H9 (cell line): ENCODE measurements around the gene SLC9A4. TPM values are rescaled to one million over a fixed set of nuclear protein-coding genes. Genes with fewer than 3 reads are reported as not detected.

Experiments
- DNase-seq: peaks from one replicate; pipeline ENCODE4 v3.0.0-alpha.2; 2017
- H2AFZ ChIP-seq: one replicate; pipeline ENCODE4 v1.6.1; 2013; ENCODE audit warnings: mild to moderate bottlenecking, low read length, control low read depth, moderate library complexity
- H2AK5ac ChIP-seq: 2 replicates; pipeline ENCODE4 v1.6.1; 2013; ENCODE audit warnings: low read length, control low read depth, mixed read lengths; ENCODE audit not compliant: insufficient read length
- H2BK120ac ChIP-seq: one replicate; pipeline ENCODE4 v1.6.1; 2013; ENCODE audit warnings: low read depth, mild to moderate bottlenecking, low read length, control low read depth, inconsistent platforms; ENCODE audit not compliant: poor library complexity, severe bottlenecking
- H2BK12ac ChIP-seq: 2 replicates; pipeline ENCODE4 v1.6.1; 2013; ENCODE audit warnings: low read length, control low read depth, mixed read lengths, low read depth; ENCODE audit not compliant: insufficient read length
- H2BK15ac ChIP-seq: 2 replicates; pipeline ENCODE4 v1.6.1; 2013; ENCODE audit warnings: low read depth, low read length, control low read depth
- H2BK20ac ChIP-seq: one replicate; pipeline ENCODE4 v1.6.1; 2013; ENCODE audit warnings: low read depth, mild to moderate bottlenecking, low read length, control low read depth, inconsistent platforms; ENCODE audit not compliant: poor library complexity, severe bottlenecking
- H2BK5ac ChIP-seq: 2 replicates; pipeline ENCODE4 v1.6.1; 2013; ENCODE audit warnings: low read length, control low read depth, mixed read lengths; ENCODE audit not compliant: insufficient read length
- H3K14ac ChIP-seq: 2 replicates; pipeline ENCODE4 v1.6.1; 2013; ENCODE audit warnings: low read length, control low read depth; ENCODE audit not compliant: insufficient read depth
- H3K18ac ChIP-seq: 2 replicates; pipeline ENCODE4 v1.6.1; 2013; ENCODE audit warnings: low read depth, mild to moderate bottlenecking, mixed read lengths, low read length, control low read depth; ENCODE audit not compliant: insufficient read length
- H3K23ac ChIP-seq: 2 replicates; pipeline ENCODE4 v1.6.1; 2013; ENCODE audit warnings: low read length, control low read depth, mixed read lengths, low read depth; ENCODE audit not compliant: insufficient read length
- H3K23me2 ChIP-seq: 2 replicates; pipeline ENCODE4 v1.6.1; 2013; ENCODE audit warnings: low read depth, mild to moderate bottlenecking, mixed read lengths, low read length, control low read depth; ENCODE audit not compliant: insufficient read length, poor library complexity, severe bottlenecking
- H3K27ac ChIP-seq: 2 replicates; pipeline ENCODE4 v1.5.1; 2013; ENCODE audit warnings: low read length, control low read depth, mixed read lengths, low read depth; ENCODE audit not compliant: insufficient read length
- H3K27me3 ChIP-seq: 2 replicates; pipeline ENCODE4 v1.6.1; 2013; ENCODE audit warnings: low read length, control low read depth, inconsistent platforms; ENCODE audit not compliant: insufficient read depth
- H3K4ac ChIP-seq: 2 replicates; pipeline ENCODE4 v1.6.1; 2013; ENCODE audit warnings: low read depth, mild to moderate bottlenecking, control low read depth, inconsistent platforms, low read length, moderate library complexity
- H3K4me1 ChIP-seq: 2 replicates; pipeline ENCODE4 v1.6.1; 2013; ENCODE audit warnings: low read length, control low read depth, inconsistent platforms; ENCODE audit not compliant: insufficient read depth
- H3K4me2 ChIP-seq: 2 replicates; pipeline ENCODE4 v1.6.1; 2013; ENCODE audit warnings: low read length, control low read depth, mixed read lengths; ENCODE audit not compliant: insufficient read length, insufficient read depth
- H3K56ac ChIP-seq: 2 replicates; pipeline ENCODE4 v1.6.1; 2013; ENCODE audit warnings: low read depth, mild to moderate bottlenecking, mixed read lengths, low read length, control low read depth; ENCODE audit not compliant: insufficient read length
- H3K79me1 ChIP-seq: 2 replicates; pipeline ENCODE4 v1.6.1; 2013; ENCODE audit warnings: low read depth, mild to moderate bottlenecking, moderate library complexity, low read length, control low read depth, inconsistent platforms; ENCODE audit not compliant: insufficient read depth, poor library complexity, severe bottlenecking
- H3K79me2 ChIP-seq: 2 replicates; pipeline ENCODE4 v1.6.1; 2013; ENCODE audit warnings: low read length, control low read depth, inconsistent platforms; ENCODE audit not compliant: insufficient read depth
- H3K9ac ChIP-seq: 2 replicates; pipeline ENCODE4 v1.6.1; 2013; ENCODE audit warnings: low read length, control low read depth, mixed read lengths; ENCODE audit not compliant: insufficient read length; ENCODE audit errors: extremely low read depth
- H3K9me3 ChIP-seq: one replicate; pipeline ENCODE4 v1.6.1; 2013; ENCODE audit warnings: low read depth, low read length, inconsistent platforms; ENCODE audit not compliant: control insufficient read depth
- H3T11ph ChIP-seq: one replicate; pipeline ENCODE4 v1.6.1; 2013; ENCODE audit warnings: mild to moderate bottlenecking, low read length, control low read depth, inconsistent platforms
- H4K20me1 ChIP-seq: one replicate; pipeline ENCODE4 v1.6.1; 2013; ENCODE audit not compliant: control insufficient read depth, insufficient read length, insufficient read depth
- H4K5ac ChIP-seq: 2 replicates; pipeline ENCODE4 v1.6.1; 2013; ENCODE audit warnings: low read depth, mild to moderate bottlenecking, mixed read lengths, low read length, control low read depth; ENCODE audit not compliant: insufficient read length
- H4K8ac ChIP-seq: replicated peaks from 2 replicates; pipeline ENCODE4 v1.6.1; 2013; ENCODE audit warnings: low read length, control low read depth, mixed read lengths, low read depth; ENCODE audit not compliant: insufficient read length
- H4K91ac ChIP-seq: 2 replicates; pipeline ENCODE4 v1.6.1; 2013; ENCODE audit warnings: low read depth, mild to moderate bottlenecking, moderate library complexity, mixed read lengths, low read length, control low read depth; ENCODE audit not compliant: insufficient read length
- H3K27ac Mint-ChIP-seq, 3 experiments: 2 replicates in 2 of 3; 3 replicates in 1 of 3; pipeline ENCODE4 v1.8.0; 2020 to 2021; ENCODE audit warnings: mixed read lengths in 3 of 3, mild to moderate bottlenecking in 1 of 3, moderate library complexity in 1 of 3
- H3K27me3 Mint-ChIP-seq: 2 replicates; pipeline ENCODE4 v1.8.0; 2021; ENCODE audit warnings: low read depth, mild to moderate bottlenecking, moderate library complexity, mixed read lengths
- H3K36me3 Mint-ChIP-seq, 3 experiments: 2 replicates in 2 of 3; 3 replicates in 1 of 3; pipeline ENCODE4 v1.8.0; 2020 to 2021; ENCODE audit warnings: low read depth in 3 of 3, mixed read lengths in 3 of 3; ENCODE audit not compliant: insufficient read depth in 1 of 3
- H3K4me1 Mint-ChIP-seq, 2 experiments: 2 replicates each; pipeline ENCODE4 v1.8.0; 2020; ENCODE audit warnings: mixed read lengths in 2 of 2
- H3K4me3 Mint-ChIP-seq, 2 experiments: 2 replicates in 1 of 2; 3 replicates in 1 of 2; pipeline ENCODE4 v1.8.0; 2020 to 2021; ENCODE audit warnings: mild to moderate bottlenecking in 2 of 2, mixed read lengths in 2 of 2, moderate library complexity in 1 of 2
- H3K9me3 Mint-ChIP-seq, 2 experiments: 2 replicates in 1 of 2; 3 replicates in 1 of 2; pipeline ENCODE4 v1.8.0; 2020; ENCODE audit warnings: mild to moderate bottlenecking in 2 of 2, mixed read lengths in 2 of 2, moderate library complexity in 1 of 2
- CTCF ChIP-seq: fragments of 200-600 bp; sonication (generic); conservative IDR thresholded peaks from 3 replicates; pipeline ENCODE4 v1.8.0; 2021; ENCODE audit warnings: antibody characterized with exemption, mild to moderate bottlenecking
- WGBS: extraction: QIAGEN DNeasy Blood & Tissue Kit; methylation state at CpG from one replicate; pipeline ENCODE4 v1.1.7; 2013; ENCODE audit warnings: missing lambda C conversion rate, low lambda C conversion rate, mixed read lengths; ENCODE audit not compliant: insufficient read length; ENCODE audit errors: extremely low coverage; 5-methylcytosine and 5-hydroxymethylcytosine counted together
- total RNA-seq: library from RNA; stranded (reverse); gene quantifications from 2 replicates; pipeline ENCODE4 v1.2.1, GENCODE V29; 2021

The SLC9A4 gene
- total RNA-seq, 1 experiment from 2014 or later, result not detected

- Mint-ChIP-seq H3K9me3 (no peaks in the 10 kb centered on the region), H3K4me3 (no peak overlapping the region), H3K36me3 (no peaks in the 10 kb centered on the region), H3K27ac (no peak overlapping the region), H3K4me1 (no peaks in the 10 kb centered on the region), H3K27me3 (no peaks in the 10 kb centered on the region)
- Histone ChIP-seq H4K5ac (no peak overlapping the region), H3K9ac (no peak overlapping the region), H3K9me3 (no peaks in the 10 kb centered on the region), H3K79me2 (no peaks in the 10 kb centered on the region), H3K56ac (no peak overlapping the region), H3K23ac (no peak overlapping the region), H4K91ac (no peak overlapping the region), H3K18ac (no peak overlapping the region), H2BK120ac (no peak overlapping the region), H3K27me3 (no peaks in the 10 kb centered on the region), H2BK15ac (no peak overlapping the region), H3K14ac (no peak overlapping the region), H2BK20ac (no peak overlapping the region), H3K27ac (no peak overlapping the region), H2BK12ac (no peak overlapping the region), H3K23me2 (no peaks in the 10 kb centered on the region), H3K4me2 (no peak overlapping the region), H3K79me1 (no peaks in the 10 kb centered on the region), H2BK5ac (no peak overlapping the region), H2AFZ (no peak overlapping the region), H2AK5ac (no peak overlapping the region), H4K20me1 (no peaks in the 10 kb centered on the region), H3K4ac (no peak overlapping the region), H4K8ac (no peak overlapping the region), H3T11ph (no peak overlapping the region), H3K4me1 (no peaks in the 10 kb centered on the region)
- DNase-seq, result no peak
- no peak for TF ChIP-seq CTCF
- WGBS, result no CpG with 5 or more reads among the region's 2 CpGs
These were observed 37.3 kb upstream of the SLC9A4 start for GRCh38 chr2:102435741-102436140.
